Erythroblast (primary cell): Measurements from ENCODE around the gene EIF4ENIF1.

Source experiments
- GATA1 ChIP-seq: IDR thresholded peaks from 2 replicates; pipeline ENCODE4 v1.6.1; 2011; ENCODE audit warnings: low read depth, mild to moderate bottlenecking, control low read depth, low read length, moderate library complexity
- POLR2A ChIP-seq: IDR thresholded peaks from 2 replicates; pipeline ENCODE4 v1.6.1; 2011; ENCODE audit warnings: mild to moderate bottlenecking, low read length

DNA sequence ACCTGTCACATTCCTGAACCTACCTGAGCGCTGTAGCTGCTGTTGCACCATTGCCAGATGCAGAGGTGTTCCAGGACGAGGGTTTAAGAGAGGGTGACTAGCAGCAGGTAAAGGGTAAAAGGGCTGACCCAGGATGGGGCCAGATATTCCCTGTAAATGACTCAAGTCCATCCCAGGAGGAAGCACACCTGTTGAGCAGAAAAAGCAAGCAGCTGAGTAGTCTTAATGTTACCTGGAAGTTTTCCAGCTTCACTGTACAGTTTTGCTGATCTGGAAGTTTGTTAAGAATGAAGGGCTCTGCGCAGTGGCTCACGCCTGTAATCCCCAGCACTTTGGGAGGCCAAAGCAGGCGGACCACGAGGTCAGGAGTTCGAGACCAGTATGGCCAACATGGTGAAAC, 49.0 kb downstream of the EIF4ENIF1 start:
- TF ChIP-seq POLR2A, result no peak
- TF ChIP-seq GATA1, result no peak
